HepG2 (cell line): ENCODE results near the gene TMEM186. TPM values are rescaled to one million over a fixed set of nuclear protein-coding genes. Genes with fewer than 3 reads are reported as not detected.

Source experiments
- CC2D1A ChIP-seq: sonication (generic); formaldehyde crosslinking; IDR thresholded peaks from 2 replicates; pipeline ENCODE4 v1.8.1; 2023; ENCODE audit warnings: mild to moderate bottlenecking, missing genetic modification reagents
- EEA1 ChIP-seq: sonication (generic); formaldehyde crosslinking; IDR thresholded peaks from 2 replicates; pipeline ENCODE4 v1.5.1; 2020; ENCODE audit warnings: mild to moderate bottlenecking, missing genetic modification reagents, borderline replicate concordance
- HDAC1 ChIP-seq: sonication (generic); formaldehyde crosslinking; IDR thresholded peaks from 2 replicates; pipeline ENCODE4 v1.5.1; 2020; ENCODE audit warnings: mild to moderate bottlenecking, missing genetic modification reagents
- KLF12 ChIP-seq: sonication (generic); formaldehyde crosslinking; IDR thresholded peaks from 2 replicates; pipeline ENCODE4 v1.4.0; 2020; ENCODE audit warnings: missing genetic modification reagents, borderline replicate concordance
- MED8 ChIP-seq: sonication (generic); formaldehyde crosslinking; IDR thresholded peaks from 2 replicates; pipeline ENCODE4 v1.8.1; 2023; ENCODE audit warnings: mild to moderate bottlenecking, missing genetic modification reagents; ENCODE audit not compliant: insufficient replicate concordance
- MIER3 ChIP-seq: IDR thresholded peaks from 2 replicates; pipeline ENCODE4 v1.6.1; 2016; ENCODE audit warnings: missing compliant biosample characterization, borderline replicate concordance
- NCOA2 ChIP-seq: sonication (generic); formaldehyde crosslinking; IDR thresholded peaks from 2 replicates; pipeline ENCODE4 v1.8.0; 2022; ENCODE audit warnings: inconsistent platforms
- NKX3-1 ChIP-seq: sonication (generic); formaldehyde crosslinking; IDR thresholded peaks from 2 replicates; pipeline ENCODE4 v1.5.0; 2020; ENCODE audit warnings: missing genetic modification reagents
- NR2F1 ChIP-seq, 2 experiments: fragments of 450-650 bp in 1 of 2; formaldehyde crosslinking in 1 of 2; IDR thresholded peaks; 2 replicates each; pipeline versions ENCODE4 v1.5.0 to v1.6.1; 2016 to 2020; ENCODE audit warnings: mild to moderate bottlenecking in 1 of 2, missing compliant biosample characterization in 1 of 2, missing genetic modification reagents in 1 of 2, moderate library complexity in 1 of 2
- REXO4 ChIP-seq: sonication (generic); formaldehyde crosslinking; IDR thresholded peaks from 2 replicates; pipeline ENCODE4 v1.8.0; 2022; ENCODE audit warnings: missing genetic modification reagents, mild to moderate bottlenecking, borderline replicate concordance
- SSRP1 ChIP-seq: IDR thresholded peaks from 2 replicates; pipeline ENCODE4 v1.6.1; 2016; ENCODE audit warnings: control low read depth
- ZNF207 ChIP-seq: fragments of 450-650 bp; IDR thresholded peaks from 2 replicates; pipeline ENCODE4 v1.6.1; 2016; ENCODE audit warnings: antibody characterized with exemption, borderline replicate concordance
- ZNF235 ChIP-seq: sonication (generic); formaldehyde crosslinking; IDR thresholded peaks from 2 replicates; pipeline ENCODE4 v1.8.1; 2023; ENCODE audit warnings: mild to moderate bottlenecking, missing genetic modification reagents, borderline replicate concordance
- ZNF331 ChIP-seq: sonication (generic); formaldehyde crosslinking; IDR thresholded peaks from 2 replicates; pipeline ENCODE4 v1.4.0; 2020; ENCODE audit warnings: missing genetic modification reagents
- ZNF557 ChIP-seq: sonication (generic); formaldehyde crosslinking; IDR thresholded peaks from 2 replicates; pipeline ENCODE4 v1.4.0; 2020; ENCODE audit warnings: missing genetic modification reagents
- ZNF567 ChIP-seq: sonication (generic); formaldehyde crosslinking; IDR thresholded peaks from 2 replicates; pipeline ENCODE4 v1.8.1; 2023; ENCODE audit warnings: mild to moderate bottlenecking, missing genetic modification reagents, borderline replicate concordance
- ZNF572 ChIP-seq: sonication (generic); formaldehyde crosslinking; IDR thresholded peaks from 2 replicates; pipeline ENCODE4 v1.5.1; 2020; ENCODE audit warnings: mild to moderate bottlenecking, missing genetic modification reagents
- ZNF629 ChIP-seq: sonication (generic); formaldehyde crosslinking; conservative IDR thresholded peaks from 2 replicates; pipeline ENCODE4 v1.5.0; 2020; ENCODE audit warnings: missing genetic modification reagents
- polyA plus RNA-seq, 8 experiments: library from polyadenylated mRNA; depleted of rRNA in 3 of 8; stranded (reverse) in 7 of 8; unstranded in 1 of 8; fragments of >200 nt; fragmentation: Illumina TruSeq in 4 of 8; extraction: Trizol in 4 of 8; gene quantifications; 2 replicates each; pipeline versions ENCODE4 v1.2.1 to v1.2.3, GENCODE V29; 2011 to 2016; ENCODE audit warnings: low read depth in 4 of 8, missing spikeins in 1 of 8, mixed read lengths in 1 of 8; ENCODE audit not compliant: insufficient read depth in 1 of 8
- total RNA-seq, 5 experiments: library from RNA; depleted of rRNA; stranded (reverse); fragments of >200 nt; fragmentation: Illumina TruSeq; extraction: Trizol; gene quantifications; 2 replicates each; pipeline ENCODE4 v1.2.3, GENCODE V29; 2016; ENCODE audit warnings: low read depth in 1 of 5
- TF ChIP-seq, protein P1 (sequence below): sonication (generic); formaldehyde crosslinking; IDR thresholded peaks from 2 replicates; pipeline ENCODE4 v1.8.0; 2023; ENCODE audit warnings: mild to moderate bottlenecking, missing genetic modification reagents
- TF ChIP-seq, protein P2 (sequence below): sonication (generic); formaldehyde crosslinking; IDR thresholded peaks from 2 replicates; pipeline ENCODE4 v1.9.0; 2021; ENCODE audit warnings: missing genetic modification reagents, borderline replicate concordance
- TF ChIP-seq, protein P3 (sequence below): sonication (generic); formaldehyde crosslinking; IDR thresholded peaks from 2 replicates; pipeline ENCODE4 v1.4.0; 2020; ENCODE audit warnings: missing genetic modification reagents, borderline replicate concordance

TMEM186 gene
- total and polyA plus RNA-seq, 2 of the 13 experiments (the other 11 are each of a cell fraction or from before 2014, with no cell fraction given) = 16.2 to 19.3 TPM

DNA sequence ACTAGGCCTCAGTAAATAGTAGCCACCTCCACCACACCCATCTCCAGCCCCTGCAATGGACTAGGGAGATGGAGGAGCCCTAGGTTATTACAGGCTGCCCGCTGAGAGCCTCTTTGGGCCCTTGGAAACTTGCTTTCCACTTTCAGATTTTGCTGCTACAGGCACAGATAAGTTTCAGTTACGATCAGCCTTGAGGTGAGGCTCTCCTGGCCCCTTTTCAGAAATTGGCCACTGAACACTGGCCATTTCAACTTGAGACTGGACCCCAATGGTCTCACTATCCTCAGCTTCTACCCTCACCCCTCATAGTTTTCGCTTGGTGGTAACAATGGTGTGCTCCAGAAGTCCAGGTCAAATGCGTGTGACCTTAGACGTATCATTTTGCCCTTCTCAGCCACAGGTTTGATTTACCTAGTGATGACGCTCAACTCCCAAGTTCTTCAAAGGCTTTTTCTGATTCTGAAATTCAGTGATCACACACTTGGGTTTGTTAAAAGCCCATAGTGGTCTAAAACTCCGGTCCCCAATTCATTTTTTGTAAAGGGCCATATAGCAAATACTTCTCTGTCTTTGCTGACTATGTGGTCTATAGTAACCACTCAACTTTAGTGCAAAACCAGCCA, 1.2 kb upstream of the TMEM186 start (continued):
- TF ChIP-seq, protein P1, sequence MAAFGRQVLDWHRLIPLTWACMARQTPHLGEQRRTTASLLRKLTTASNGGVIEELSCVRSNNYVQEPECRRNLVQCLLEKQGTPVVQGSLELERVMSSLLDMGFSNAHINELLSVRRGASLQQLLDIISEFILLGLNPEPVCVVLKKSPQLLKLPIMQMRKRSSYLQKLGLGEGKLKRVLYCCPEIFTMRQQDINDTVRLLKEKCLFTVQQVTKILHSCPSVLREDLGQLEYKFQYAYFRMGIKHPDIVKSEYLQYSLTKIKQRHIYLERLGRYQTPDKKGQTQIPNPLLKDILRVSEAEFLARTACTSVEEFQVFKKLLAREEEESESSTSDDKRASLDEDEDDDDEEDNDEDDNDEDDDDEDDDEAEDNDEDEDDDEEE = peak; percentile 62; the same call in 1 of the 2 replicates
- peak; percentile 5; the same call in 1 of the 2 replicates for TF ChIP-seq EEA1 (CRISPR knock-in tag)
- TF ChIP-seq, protein P2, sequence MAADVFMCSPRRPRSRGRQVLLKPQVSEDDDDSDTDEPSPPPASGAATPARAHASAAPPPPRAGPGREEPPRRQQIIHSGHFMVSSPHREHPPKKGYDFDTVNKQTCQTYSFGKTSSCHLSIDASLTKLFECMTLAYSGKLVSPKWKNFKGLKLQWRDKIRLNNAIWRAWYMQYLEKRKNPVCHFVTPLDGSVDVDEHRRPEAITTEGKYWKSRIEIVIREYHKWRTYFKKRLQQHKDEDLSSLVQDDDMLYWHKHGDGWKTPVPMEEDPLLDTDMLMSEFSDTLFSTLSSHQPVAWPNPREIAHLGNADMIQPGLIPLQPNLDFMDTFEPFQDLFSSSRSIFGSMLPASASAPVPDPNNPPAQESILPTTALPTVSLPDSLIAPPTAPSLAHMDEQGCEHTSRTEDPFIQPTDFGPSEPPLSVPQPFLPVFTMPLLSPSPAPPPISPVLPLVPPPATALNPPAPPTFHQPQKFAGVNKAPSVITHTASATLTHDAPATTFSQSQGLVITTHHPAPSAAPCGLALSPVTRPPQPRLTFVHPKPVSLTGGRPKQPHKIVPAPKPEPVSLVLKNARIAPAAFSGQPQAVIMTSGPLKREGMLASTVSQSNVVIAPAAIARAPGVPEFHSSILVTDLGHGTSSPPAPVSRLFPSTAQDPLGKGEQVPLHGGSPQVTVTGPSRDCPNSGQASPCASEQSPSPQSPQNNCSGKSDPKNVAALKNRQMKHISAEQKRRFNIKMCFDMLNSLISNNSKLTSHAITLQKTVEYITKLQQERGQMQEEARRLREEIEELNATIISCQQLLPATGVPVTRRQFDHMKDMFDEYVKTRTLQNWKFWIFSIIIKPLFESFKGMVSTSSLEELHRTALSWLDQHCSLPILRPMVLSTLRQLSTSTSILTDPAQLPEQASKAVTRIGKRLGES (CRISPR knock-in tag) = 0 out of 2 replicates have a peak, but pooled peaks have one; percentile 23
- no peak for TF ChIP-seq ZNF207
- no peak for TF ChIP-seq ZNF331 (CRISPR knock-in tag)
- peak; percentile 76 for TF ChIP-seq REXO4
- TF ChIP-seq, protein P3, sequence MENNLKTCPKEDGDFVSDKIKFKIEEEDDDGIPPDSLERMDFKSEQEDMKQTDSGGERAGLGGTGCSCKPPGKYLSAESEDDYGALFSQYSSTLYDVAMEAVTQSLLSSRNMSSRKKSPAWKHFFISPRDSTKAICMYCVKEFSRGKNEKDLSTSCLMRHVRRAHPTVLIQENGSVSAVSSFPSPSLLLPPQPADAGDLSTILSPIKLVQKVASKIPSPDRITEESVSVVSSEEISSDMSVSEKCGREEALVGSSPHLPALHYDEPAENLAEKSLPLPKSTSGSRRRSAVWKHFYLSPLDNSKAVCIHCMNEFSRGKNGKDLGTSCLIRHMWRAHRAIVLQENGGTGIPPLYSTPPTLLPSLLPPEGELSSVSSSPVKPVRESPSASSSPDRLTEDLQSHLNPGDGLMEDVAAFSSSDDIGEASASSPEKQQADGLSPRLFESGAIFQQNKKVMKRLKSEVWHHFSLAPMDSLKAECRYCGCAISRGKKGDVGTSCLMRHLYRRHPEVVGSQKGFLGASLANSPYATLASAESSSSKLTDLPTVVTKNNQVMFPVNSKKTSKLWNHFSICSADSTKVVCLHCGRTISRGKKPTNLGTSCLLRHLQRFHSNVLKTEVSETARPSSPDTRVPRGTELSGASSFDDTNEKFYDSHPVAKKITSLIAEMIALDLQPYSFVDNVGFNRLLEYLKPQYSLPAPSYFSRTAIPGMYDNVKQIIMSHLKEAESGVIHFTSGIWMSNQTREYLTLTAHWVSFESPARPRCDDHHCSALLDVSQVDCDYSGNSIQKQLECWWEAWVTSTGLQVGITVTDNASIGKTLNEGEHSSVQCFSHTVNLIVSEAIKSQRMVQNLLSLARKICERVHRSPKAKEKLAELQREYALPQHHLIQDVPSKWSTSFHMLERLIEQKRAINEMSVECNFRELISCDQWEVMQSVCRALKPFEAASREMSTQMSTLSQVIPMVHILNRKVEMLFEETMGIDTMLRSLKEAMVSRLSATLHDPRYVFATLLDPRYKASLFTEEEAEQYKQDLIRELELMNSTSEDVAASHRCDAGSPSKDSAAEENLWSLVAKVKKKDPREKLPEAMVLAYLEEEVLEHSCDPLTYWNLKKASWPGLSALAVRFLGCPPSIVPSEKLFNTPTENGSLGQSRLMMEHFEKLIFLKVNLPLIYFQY (CRISPR knock-in tag) = no peak
- TF ChIP-seq ZNF235 (CRISPR knock-in tag) = no peak
- TF ChIP-seq MED8 (CRISPR knock-in tag) = no peak
- TF ChIP-seq MIER3 (CRISPR knock-in tag) = no peak
- TF ChIP-seq CC2D1A (CRISPR knock-in tag) = no peak
- TF ChIP-seq ZNF572 (CRISPR knock-in tag) = 0 out of 2 replicates have a peak, but pooled peaks have one; percentile 73
- TF ChIP-seq ZNF629 (CRISPR knock-in tag) = no peak
- 0 out of 2 replicates have a peak, but pooled peaks have one; percentile 18 for TF ChIP-seq NKX3-1 (CRISPR knock-in tag)
- peak; percentile 79; the same call in 1 of the 2 replicates for TF ChIP-seq ZNF557
- no peak for TF ChIP-seq NCOA2
- TF ChIP-seq KLF12 (CRISPR knock-in tag) = peak; percentile 66; the same call in 1 of the 2 replicates
- 0 out of 2 replicates have a peak, but pooled peaks have one; percentile 38 for TF ChIP-seq HDAC1 (CRISPR knock-in tag)
- peak; percentile 54; the same call in 1 of the 2 replicates for TF ChIP-seq SSRP1 (CRISPR knock-in tag)
- no peak for TF ChIP-seq NR2F1 (CRISPR knock-in tag; IDR thresholded peaks at IDR 0.05)
- TF ChIP-seq ZNF567 (CRISPR knock-in tag) = no peak
